Uterus (tissue), 4 donors: ENCODE results near the gene WDR64. TPM values are rescaled to one million over a fixed set of nuclear protein-coding genes. Genes with fewer than 3 reads are reported as not detected.

Source experiments
- DNase-seq, 2 donors: peaks; one replicate each; pipeline ENCODE4 v3.0.0-alpha.2; 2019 to 2020
- H3K27ac ChIP-seq, 2 donors: fragments of 200-600 bp; sonication (generic); 1 replicate in 1 of 2; 2 replicates in 1 of 2; pipeline ENCODE4 v1.5.1; 2016 to 2018
- H3K27me3 ChIP-seq, 2 donors: fragments of 200-600 bp; sonication (generic); one replicate each; pipeline ENCODE4 v1.5.1; 2018 to 2019; ENCODE audit warnings: control low read depth in 1 of 2
- H3K36me3 ChIP-seq, 2 donors: fragments of 200-600 bp; sonication (generic); one replicate each; pipeline ENCODE4 v1.5.1; 2019; ENCODE audit warnings: control low read depth in 1 of 2
- H3K4me1 ChIP-seq, 2 donors: fragments of 200-600 bp; sonication (generic); one replicate each; pipeline ENCODE4 v1.5.1; 2018 to 2019; ENCODE audit warnings: control low read depth in 1 of 2
- H3K4me3 ChIP-seq, 2 donors: fragments of 200-600 bp; sonication (generic); 1 replicate in 1 of 2; 2 replicates in 1 of 2; pipeline ENCODE4 v1.5.1; 2018 to 2019; ENCODE audit warnings: mild to moderate bottlenecking in 1 of 2
- H3K9me3 ChIP-seq, 2 donors: fragments of 200-600 bp; sonication (generic); one replicate each; pipeline ENCODE4 v1.5.1; 2019; ENCODE audit warnings: control low read depth in 1 of 2
- POLR2A ChIP-seq, 2 donors: fragments of 450-650 bp; IDR thresholded peaks; one replicate each; pipeline ENCODE4 v1.6.1; 2016; ENCODE audit warnings: antibody characterized with exemption in 2 of 2, mild to moderate bottlenecking in 1 of 2, moderate library complexity in 1 of 2
- intact Hi-C: fragments of 100-400 bp; cut with DNase I; formaldehyde crosslinking; loops from one replicate; pipeline ENCODE4 v1.15.1; 2023; ENCODE audit warnings: low total_unique reads
- total RNA-seq, 4 donors: library from RNA; depleted of rRNA in 3 of 4; stranded (reverse); fragments of >200 nt in 3 of 4; gene quantifications; one replicate each; pipeline versions ENCODE4 v1.1.0 to v1.2.4, GENCODE V29; 2014 to 2023
- TF ChIP-seq, protein P1 (sequence below), 4 experiments: fragments of 200-600 bp in 2 of 4; fragments of 450-650 bp in 2 of 4; sonication (generic) in 2 of 4; IDR thresholded peaks; one replicate each; pipeline ENCODE4 v1.5.1; 2016 to 2019; ENCODE audit warnings: antibody characterized with exemption in 4 of 4, mild to moderate bottlenecking in 2 of 4, moderate library complexity in 1 of 4
- donor health status: DM: yes; HTN: yes; CAD: no.

WDR64 gene
- total RNA-seq, 4 donors from 2014 or later, result 0.21 TPM; not detected in 3

DNA sequence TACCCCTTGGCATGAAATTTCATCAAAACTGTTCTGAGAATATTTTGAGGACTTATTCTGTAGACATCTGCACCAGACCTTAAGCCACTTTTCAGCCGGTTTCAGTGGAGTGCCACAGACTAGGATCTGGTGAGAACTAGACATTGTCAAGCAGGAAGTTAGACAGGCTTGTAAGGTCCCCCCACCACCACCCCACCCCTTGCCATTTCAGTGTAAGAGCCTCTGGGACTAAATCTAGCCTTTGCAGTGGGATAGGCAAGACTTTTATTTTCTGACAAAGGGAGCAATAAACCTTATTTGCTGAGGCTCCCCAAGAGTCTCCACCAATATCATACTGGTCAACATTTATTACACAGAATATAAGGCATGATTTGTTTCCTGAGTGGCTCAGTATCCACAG, 118.0 kb downstream of the WDR64 start:
- intact Hi-C loops, result no loop called here
- Histone ChIP-seq H3K4me3 (no peak overlapping the region), H3K36me3 (no peaks in the 10 kb centered on the region), H3K9me3 (no peaks in the 10 kb centered on the region), H3K27ac (no peak overlapping the region), H3K4me1 (no peaks in the 10 kb centered on the region), H3K27me3 (no peaks in the 10 kb centered on the region)
- no peak for DNase-seq
- TF ChIP-seq, protein P1, sequence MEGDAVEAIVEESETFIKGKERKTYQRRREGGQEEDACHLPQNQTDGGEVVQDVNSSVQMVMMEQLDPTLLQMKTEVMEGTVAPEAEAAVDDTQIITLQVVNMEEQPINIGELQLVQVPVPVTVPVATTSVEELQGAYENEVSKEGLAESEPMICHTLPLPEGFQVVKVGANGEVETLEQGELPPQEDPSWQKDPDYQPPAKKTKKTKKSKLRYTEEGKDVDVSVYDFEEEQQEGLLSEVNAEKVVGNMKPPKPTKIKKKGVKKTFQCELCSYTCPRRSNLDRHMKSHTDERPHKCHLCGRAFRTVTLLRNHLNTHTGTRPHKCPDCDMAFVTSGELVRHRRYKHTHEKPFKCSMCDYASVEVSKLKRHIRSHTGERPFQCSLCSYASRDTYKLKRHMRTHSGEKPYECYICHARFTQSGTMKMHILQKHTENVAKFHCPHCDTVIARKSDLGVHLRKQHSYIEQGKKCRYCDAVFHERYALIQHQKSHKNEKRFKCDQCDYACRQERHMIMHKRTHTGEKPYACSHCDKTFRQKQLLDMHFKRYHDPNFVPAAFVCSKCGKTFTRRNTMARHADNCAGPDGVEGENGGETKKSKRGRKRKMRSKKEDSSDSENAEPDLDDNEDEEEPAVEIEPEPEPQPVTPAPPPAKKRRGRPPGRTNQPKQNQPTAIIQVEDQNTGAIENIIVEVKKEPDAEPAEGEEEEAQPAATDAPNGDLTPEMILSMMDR (IDR thresholded peaks at IDR 0.05), result no peak
- no peak for TF ChIP-seq POLR2A (IDR thresholded peaks at IDR 0.05)

DNA sequence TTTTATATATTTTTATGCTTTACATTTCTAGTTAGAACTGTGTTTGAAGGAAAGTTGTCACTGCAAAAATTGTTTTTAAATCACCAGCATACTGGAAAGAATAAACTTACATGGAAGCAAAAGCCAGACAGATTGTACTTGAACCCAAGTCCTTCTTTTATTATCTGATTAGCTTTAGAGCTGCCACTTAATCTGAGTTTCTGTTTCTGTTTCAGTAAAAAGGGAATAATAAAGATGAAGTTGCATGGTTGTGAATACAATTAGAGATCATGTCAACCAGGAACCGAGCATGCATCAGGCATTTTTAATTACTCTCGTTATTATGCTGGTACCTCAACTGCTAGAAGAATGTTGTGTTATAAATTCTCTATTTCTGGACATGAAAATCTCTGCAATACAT, 119.0 kb downstream of the WDR64 start:
- Histone ChIP-seq H3K27ac (no peak overlapping the region), H3K9me3 (no peaks in the 10 kb centered on the region), H3K27me3 (no peaks in the 10 kb centered on the region), H3K4me1 (no peaks in the 10 kb centered on the region), H3K36me3 (no peaks in the 10 kb centered on the region), H3K4me3 (no peak overlapping the region)
- DNase-seq, result no peak
- TF ChIP-seq POLR2A (IDR thresholded peaks at IDR 0.05), result no peak
- TF ChIP-seq, protein P1 (IDR thresholded peaks at IDR 0.05), result no peak
- intact Hi-C loops, result no loop called here

DNA sequence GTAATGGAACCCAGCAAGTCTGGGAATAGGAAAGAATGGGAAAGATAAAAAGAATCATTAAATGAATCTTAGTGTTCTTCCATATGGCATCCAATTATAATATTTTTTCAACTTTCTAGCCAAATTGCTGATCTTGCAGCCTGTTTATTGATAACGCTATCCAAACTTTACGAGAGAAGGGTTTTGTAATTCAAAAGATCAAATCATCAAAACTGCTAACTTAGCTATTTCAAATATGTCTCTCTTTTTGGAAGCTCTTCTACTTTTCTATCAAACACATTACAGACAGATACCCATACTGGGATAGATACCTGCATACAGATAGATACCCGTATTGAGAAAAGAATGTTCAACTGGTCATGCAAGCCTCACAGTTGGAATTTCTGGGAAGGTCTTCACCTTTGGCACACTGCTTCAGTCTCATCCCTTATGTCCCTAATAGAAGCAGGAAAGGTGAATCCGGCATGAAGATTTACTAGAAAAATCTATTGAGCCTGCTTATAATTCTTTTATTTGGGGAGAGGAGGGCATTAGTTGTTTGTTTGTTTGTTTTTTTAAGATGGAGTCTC, 120.9 kb downstream of the WDR64 start:
- no peaks in the 10 kb centered on the region for H3K36me3 ChIP-seq
- no peaks in the 10 kb centered on the region for H3K9me3 ChIP-seq
- no peaks in the 10 kb centered on the region for H3K4me1 ChIP-seq
- TF ChIP-seq POLR2A (IDR thresholded peaks at IDR 0.05), result no peak
- TF ChIP-seq, protein P1 (IDR thresholded peaks at IDR 0.05), result no peak
- intact Hi-C loops, result no loop called here
- no peak overlapping the region for H3K4me3 ChIP-seq
- DNase-seq, result no peak
- H3K27me3 ChIP-seq, result no peaks in the 10 kb centered on the region
- H3K27ac ChIP-seq, result no peak overlapping the region

DNA sequence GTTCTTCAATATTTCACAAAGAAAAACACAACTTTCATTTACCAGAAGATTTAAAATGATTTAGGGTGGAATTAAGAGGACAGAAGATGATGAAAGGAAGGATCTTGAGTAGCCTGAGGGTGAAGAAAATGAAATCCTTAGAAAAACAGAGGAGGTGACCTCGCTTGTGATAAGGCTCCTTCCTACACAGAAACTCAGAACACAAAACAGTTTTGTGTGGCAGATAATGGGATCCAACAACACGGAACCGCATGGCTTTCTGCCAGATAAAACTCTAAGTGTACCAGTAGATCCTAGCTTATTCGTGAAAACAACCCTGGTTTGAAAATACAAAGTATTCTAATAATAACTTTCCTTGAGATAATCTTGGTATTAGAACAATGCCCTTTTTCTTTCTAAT, 121.9 kb downstream of the WDR64 start:
- no peak for DNase-seq
- no peaks in the 10 kb centered on the region for H3K36me3 ChIP-seq
- TF ChIP-seq, protein P1 (IDR thresholded peaks at IDR 0.05), result no peak
- no peak for TF ChIP-seq POLR2A (IDR thresholded peaks at IDR 0.05)
- H3K9me3 ChIP-seq, result no peaks in the 10 kb centered on the region
- intact Hi-C loops, result no loop called here
- H3K27me3 ChIP-seq, result no peaks in the 10 kb centered on the region
- H3K27ac ChIP-seq, result no peak overlapping the region
- no peaks in the 10 kb centered on the region for H3K4me1 ChIP-seq
- no peak overlapping the region for H3K4me3 ChIP-seq

DNA sequence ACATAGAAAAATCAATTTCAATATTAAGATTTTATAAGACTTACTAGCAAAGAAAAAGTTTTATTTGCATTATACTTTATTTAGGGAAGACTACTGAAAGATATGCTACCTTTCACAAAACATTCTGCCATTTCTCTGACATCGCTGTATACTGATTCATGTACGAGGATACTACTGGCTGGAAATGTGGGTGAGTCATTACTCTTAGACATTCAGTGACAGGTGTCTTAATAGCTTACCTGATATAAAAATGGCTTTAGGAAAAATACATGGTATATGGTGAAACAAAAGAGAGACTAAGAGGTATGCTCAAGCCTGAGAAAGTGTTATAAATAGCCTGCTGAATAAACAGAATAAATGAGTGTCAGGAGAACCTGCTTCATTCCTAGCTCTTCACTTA, 122.9 kb downstream of the WDR64 start:
- no peak overlapping the region for H3K4me3 ChIP-seq
- DNase-seq, result no peak
- H3K9me3 ChIP-seq, result no peaks in the 10 kb centered on the region
- H3K4me1 ChIP-seq, result no peaks in the 10 kb centered on the region
- TF ChIP-seq POLR2A (IDR thresholded peaks at IDR 0.05), result no peak
- TF ChIP-seq, protein P1 (IDR thresholded peaks at IDR 0.05), result no peak
- no peaks in the 10 kb centered on the region for H3K27me3 ChIP-seq
- intact Hi-C loops, result no loop called here
- H3K27ac ChIP-seq, result no peak overlapping the region
- H3K36me3 ChIP-seq, result no peaks in the 10 kb centered on the region
